ENCODE measurements around the gene LGALS3.

GRCh38 chr14:55085060-55085660 is 43.9 kb upstream of the LGALS3 start:
- TF ChIP-seq CTCF (IDR thresholded peaks at IDR 0.05): no peak
- TF ChIP-seq POLR2AphosphoS5 (IDR thresholded peaks at IDR 0.05): no peak
- TF ChIP-seq POLR2A (IDR thresholded peaks at IDR 0.05): no peak
